Fibroblast of skin of back (primary cell): ENCODE results near the gene CEP68.

Source experiments
- DNase-seq: peaks from one replicate; pipeline ENCODE4 v3.0.0-alpha.2; 2013

CEP68 gene

GRCh38 chr2:65133626-65134025 lies 77.4 kb downstream of the CEP68 start:
- no peak for DNase-seq

GRCh38 chr2:65134158-65134557 lies 77.9 kb downstream of the CEP68 start:
- no peak for DNase-seq

DNA sequence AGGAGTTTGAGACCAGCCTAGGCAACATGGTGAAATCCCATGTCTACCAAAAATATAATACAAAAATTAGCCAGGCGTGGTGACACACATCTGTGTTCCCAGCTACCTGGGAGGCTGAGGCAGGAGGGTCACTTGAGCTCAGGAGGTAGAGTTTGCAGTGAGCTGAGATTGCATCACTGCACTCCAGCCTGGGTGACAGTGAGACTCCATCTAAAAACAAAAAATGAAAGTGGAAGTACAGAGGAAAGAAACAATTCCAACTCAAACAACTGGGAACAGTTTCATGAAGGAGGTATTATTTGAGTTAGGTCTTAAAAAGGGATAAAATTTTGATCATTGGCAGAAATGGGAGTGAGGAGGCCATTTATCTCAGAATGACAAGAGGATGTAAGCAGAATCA lies 80.0 kb downstream of the CEP68 start:
- no peak for DNase-seq
